Transverse colon (tissue), 4 donors: ENCODE measurements around the gene ADGRA3. TPM values are rescaled to one million over a fixed set of nuclear protein-coding genes. Genes with fewer than 3 reads are reported as not detected.

ENCODE experiments used
- DNase-seq: peaks from one replicate; pipeline ENCODE4 v3.0.0-alpha.2; 2019
- H3K27ac ChIP-seq, 4 donors: fragments of 200-600 bp; sonication (generic); 2 replicates each; pipeline ENCODE4 v1.5.1; 2016 to 2018; ENCODE audit warnings: inconsistent platforms in 4 of 4
- H3K27me3 ChIP-seq: fragments of 200-600 bp; sonication (generic); 2 replicates; pipeline ENCODE4 v1.5.1; 2017; ENCODE audit warnings: inconsistent platforms
- H3K36me3 ChIP-seq, 4 donors: fragments of 200-600 bp; sonication (generic); 2 replicates each; pipeline ENCODE4 v1.5.1; 2017 to 2019; ENCODE audit warnings: inconsistent platforms in 4 of 4
- H3K4me1 ChIP-seq, 4 donors: fragments of 200-600 bp; sonication (generic); 2 replicates each; pipeline ENCODE4 v1.5.1; 2017 to 2020; ENCODE audit warnings: inconsistent platforms in 4 of 4
- H3K4me3 ChIP-seq, 4 donors: fragments of 200-600 bp; sonication (generic); 1 replicate in 1 of 4; 2 replicates in 3 of 4; pipeline versions ENCODE4 v1.5.1 to v1.6.1; 2017 to 2019; ENCODE audit warnings: inconsistent platforms in 4 of 4
- H3K9me3 ChIP-seq, 2 donors: fragments of 200-600 bp; sonication (generic); 2 replicates each; pipeline ENCODE4 v1.5.1; 2017 to 2019; ENCODE audit warnings: inconsistent platforms in 2 of 2
- CTCF ChIP-seq, 5 experiments: fragments of 200-600 bp in 3 of 5; fragments of 450-650 bp in 2 of 5; sonication (generic) in 3 of 5; IDR thresholded peaks; 1 replicate in 2 of 5; 2 replicates in 3 of 5; pipeline ENCODE4 v1.5.1; 2016 to 2017; ENCODE audit warnings: antibody characterized with exemption in 5 of 5, inconsistent platforms in 3 of 5, mild to moderate bottlenecking in 2 of 5, moderate library complexity in 1 of 5
- EP300 ChIP-seq: sonication (generic); formaldehyde crosslinking; IDR thresholded peaks from one replicate; pipeline ENCODE4 v1.6.1; 2017; ENCODE audit warnings: antibody characterized with exemption, low read depth
- POLR2A ChIP-seq: fragments of 450-650 bp; IDR thresholded peaks from one replicate; pipeline ENCODE4 v1.6.1; 2016; ENCODE audit warnings: antibody characterized with exemption, mild to moderate bottlenecking, moderate library complexity
- POLR2AphosphoS5 ChIP-seq, 3 donors: sonication (generic); formaldehyde crosslinking; IDR thresholded peaks; one replicate each; pipeline ENCODE4 v1.6.1; 2016; ENCODE audit warnings: antibody characterized with exemption in 3 of 3
- WGBS, 2 donors: methylation state at CpG; one replicate each; pipeline ENCODE4 v1.1.5; 2018; ENCODE audit warnings: low coverage in 1 of 2; 5-methylcytosine and 5-hydroxymethylcytosine counted together
- in situ Hi-C, 4 donors: fragments of 200-750 bp; cut with MboI; loops; one replicate each; pipeline versions ENCODE4 v1.15.0 to v1.15.1; 2017; ENCODE audit warnings: low sequenced_read_pairs in 3 of 4, low pct_ligation_motif_present in 1 of 4, low pct_unique_long_range_greater_than_20kb in 1 of 4
- intact Hi-C: fragments of 100-400 bp; cut with DNase I; formaldehyde crosslinking; loops from one replicate; pipeline ENCODE4 v1.15.1; 2023; ENCODE audit warnings: low total_unique reads
- total RNA-seq, 4 donors: library from RNA; depleted of rRNA; stranded (reverse); fragments of >200 nt; gene quantifications; one replicate each; pipeline ENCODE4 v1.1.0, GENCODE V29; 2016

Gene ADGRA3
- total RNA-seq, 4 donors from 2014 or later: 76.7 to 126 (median 91.1) TPM

- 87% methylated on average over 1 of the region's 1 CpG; no CpG with 5 or more reads in 1 of the 2 donors for WGBS, 2 donors
- no peak for DNase-seq
- H3K4me1 ChIP-seq: no peaks in the 10 kb centered on the region
- in situ Hi-C loops (no loop called here), intact Hi-C loops (no loop called here)
- H3K27me3 ChIP-seq: no peaks in the 10 kb centered on the region
- peaks cover 9 to 14% of the 10 kb centered on the region in 2 donors for H3K9me3 ChIP-seq
- H3K4me3 ChIP-seq: no peak overlapping the region
- no peak overlapping the region for H3K27ac ChIP-seq
- no peak for TF ChIP-seq POLR2AphosphoS5 (IDR thresholded peaks at IDR 0.05)
- no peak for TF ChIP-seq CTCF (IDR thresholded peaks at IDR 0.05)
- TF ChIP-seq EP300: no peak
- no peak for TF ChIP-seq POLR2A
- no peaks in the 10 kb centered on the region for H3K36me3 ChIP-seq
Measured at GRCh38 chr4:22532117-22532516, 16.3 kb upstream of the ADGRA3 start.

GRCh38 chr4:22531311-22532019, 15.6 kb upstream of the ADGRA3 start:
- peaks cover 9 to 14% of the 10 kb centered on the region in 2 donors for H3K9me3 ChIP-seq
- H3K27me3 ChIP-seq: no peaks in the 10 kb centered on the region
- DNase-seq: no peak
- TF ChIP-seq CTCF (IDR thresholded peaks at IDR 0.05): no peak
- no peak for TF ChIP-seq POLR2AphosphoS5 (IDR thresholded peaks at IDR 0.05)
- TF ChIP-seq POLR2A: no peak
- no peak for TF ChIP-seq EP300
- in situ Hi-C loops (no loop called here), intact Hi-C loops (no loop called here)
- WGBS, 2 donors: 59 to 68% methylated on average over 4 of the region's 4 CpGs
- no peaks in the 10 kb centered on the region for H3K4me1 ChIP-seq
- H3K27ac ChIP-seq: no peak overlapping the region
- no peaks in the 10 kb centered on the region for H3K36me3 ChIP-seq
- H3K4me3 ChIP-seq: no peak overlapping the region

GRCh38 chr4:22524895-22525294, 9.0 kb upstream of the ADGRA3 start:
- Histone ChIP-seq H3K4me3 (no peak overlapping the region), H3K27me3 (no peaks in the 10 kb centered on the region), H3K9me3 (no peaks in the 10 kb centered on the region), H3K27ac (no peak overlapping the region), H3K36me3 (no peaks in the 10 kb centered on the region), H3K4me1 (peaks cover 0 to 2% (median 0%) of the 10 kb centered on the region in 4 donors)
- 65 to 72% methylated on average over 3 of the region's 3 CpGs for WGBS, 2 donors
- TF ChIP-seq EP300: no peak
- TF ChIP-seq CTCF (IDR thresholded peaks at IDR 0.05): no peak
- TF ChIP-seq POLR2AphosphoS5 (IDR thresholded peaks at IDR 0.05): no peak
- TF ChIP-seq POLR2A: no peak
- in situ Hi-C loops (no loop called here), intact Hi-C loops (no loop called here)
- DNase-seq: no peak

- no peak overlapping the region for H3K27ac ChIP-seq
- H3K27me3 ChIP-seq: no peaks in the 10 kb centered on the region
- no peak for DNase-seq
- in situ Hi-C loops: no loop called here
- H3K36me3 ChIP-seq: no peaks in the 10 kb centered on the region
- H3K9me3 ChIP-seq: no peaks in the 10 kb centered on the region
- 88 to 90% methylated on average over 1 to 9 of the region's 9 CpGs for WGBS, 2 donors
- intact Hi-C loops: no loop called here
- TF ChIP-seq EP300 (no peak), POLR2AphosphoS5 (IDR thresholded peaks at IDR 0.05) (no peak), CTCF (IDR thresholded peaks at IDR 0.05) (no peak), POLR2A (no peak)
- H3K4me1 ChIP-seq: peaks cover 0 to 7% (median 0%) of the 10 kb centered on the region in 4 donors
- H3K4me3 ChIP-seq: no peak overlapping the region
Measured at GRCh38 chr4:22522706-22523501, 7.0 kb upstream of the ADGRA3 start.
